ENCODE data around the gene RPL13A. TPM values are rescaled to one million over a fixed set of nuclear protein-coding genes. Genes with fewer than 3 reads are reported as not detected.

Gene RPL13A
- total and polyA plus RNA-seq, 2 donors (not counting 3 experiments of a cell fraction or from before 2014, with no cell fraction given) = 2,291 to 4,148 TPM

- H3K27me3 ChIP-seq (ENCODE audit: control insufficient read depth in 2 of 2, insufficient read depth in 2 of 2, low read length in 2 of 2) = no peaks in the 10 kb centered on the region
- H3K4me2 ChIP-seq (ENCODE audit: insufficient read depth, low read length) = no peak overlapping the region
- no peak overlapping the region for H3K4me3 ChIP-seq (replicated peaks in 1 of 3; ENCODE audit: insufficient read depth in 1 of 3, low read depth in 1 of 3, low read length in 3 of 3)
- H3K36me3 ChIP-seq (ENCODE audit: control insufficient read depth in 2 of 2, extremely low read depth in 1 of 2, insufficient read depth in 2 of 2, low read length in 2 of 2) = peaks cover 31 to 39% of the 10 kb centered on the region in 2 experiments
- FAIRE-seq (peak; percentile 65), DNase-seq (ENCODE audit: low read depth, low spot score) (peak; percentile 28)
- ChIA-PET POLR2A (no interaction called here), CTCF (interaction anchor here (1.5 kb wide), 1 partner anchor 77 kb away, joined by 4 read pairs; no protein-coding TSS in a partner anchor)
- H3K9me1 ChIP-seq (replicated peaks; ENCODE audit: control insufficient read depth, extremely low read depth, insufficient read depth, low read length) = no peaks in the 10 kb centered on the region
- TF ChIP-seq EZH2 (IDR thresholded peaks at IDR 0.05; ENCODE audit: borderline replicate concordance, low read depth, low read length, severe bottlenecking) (no peak), FOS (IDR thresholded peaks at IDR 0.05; ENCODE audit: borderline replicate concordance, insufficient read depth, low read length) (no peak), GATA2 (IDR thresholded peaks at IDR 0.05; ENCODE audit: insufficient read depth, insufficient read length, low read depth, low read length) (no peak), MYC (IDR thresholded peaks at IDR 0.05; ENCODE audit: low read depth, low read length) (no peak), CTCF (IDR thresholded peaks at IDR 0.05; ENCODE audit: extremely low read depth in 1 of 2, insufficient read depth in 1 of 2, low read depth in 1 of 2, low read length in 2 of 2) (no peak), JUN (IDR thresholded peaks at IDR 0.05; ENCODE audit: borderline replicate concordance, insufficient read depth, insufficient read length, low read depth) (no peak), POLR2AphosphoS5 (IDR thresholded peaks at IDR 0.05; ENCODE audit: insufficient read depth, low read depth, low read length) (peak; percentile 74), POLR2A (IDR thresholded peaks at IDR 0.05; ENCODE audit: low read depth, low read length) (peak; percentile 92), MAX (IDR thresholded peaks at IDR 0.05; ENCODE audit: insufficient read depth, insufficient read length) (no peak)
- no peaks in the 10 kb centered on the region for H3K9me3 ChIP-seq (replicated peaks; ENCODE audit: control insufficient read depth, insufficient read depth, low read length)
- intact Hi-C loops (cut with micrococcal nuclease) (no loop called here), dilution Hi-C loops (cut with MboI; ENCODE audit: extremely low pct_ligation_motif_present, low sequenced_read_pairs) (no loop called here)
- H3K4me1 ChIP-seq (ENCODE audit: control insufficient read depth, extremely low read depth, insufficient read depth, low read length) = peaks cover 18% of the 10 kb centered on the region
- peaks cover 51% of the 10 kb centered on the region for H3K79me2 ChIP-seq (ENCODE audit: control insufficient read depth, insufficient read depth, low read length)
- H3K9ac ChIP-seq (replicated peaks; ENCODE audit: extremely low read depth, insufficient read depth, low read length) = no peak overlapping the region
- H2AFZ ChIP-seq (ENCODE audit: low read depth, low read length) = no peak overlapping the region
- no peak overlapping the region for H3K27ac ChIP-seq (ENCODE audit: insufficient read depth, low read depth, low read length)
- no TSS peak for BruUV-seq (replicated peaks)
- peaks cover 5% of the 10 kb centered on the region for H4K20me1 ChIP-seq (replicated peaks; ENCODE audit: control insufficient read depth, extremely low read depth, insufficient read depth, low read length)
These were observed 5.4 kb downstream of the RPL13A start for GRCh38 chr19:49492573-49493405.
